Measurements from ENCODE around the gene MLLT3. TPM values are rescaled to one million over a fixed set of nuclear protein-coding genes. Genes with fewer than 3 reads are reported as not detected.

Gene MLLT3
- total RNA-seq, 1 donor: 19.8 TPM

- no peak overlapping the region for H3K4me3 ChIP-seq (ENCODE audit: low read depth, low read length)
- no peak for DNase-seq (ENCODE audit: low read depth)
- no peak for TF ChIP-seq CTCF (IDR thresholded peaks at IDR 0.05; ENCODE audit: insufficient read depth, low read length)
Observed at GRCh38 chr9:20408513-20408912, 213.8 kb downstream of the MLLT3 start.

GRCh38 chr9:20407013-20407412 lies 215.3 kb downstream of the MLLT3 start:
- H3K4me3 ChIP-seq (ENCODE audit: low read depth, low read length): no peak overlapping the region
- TF ChIP-seq CTCF (IDR thresholded peaks at IDR 0.05; ENCODE audit: insufficient read depth, low read length): no peak
- no peak for DNase-seq (ENCODE audit: low read depth)

- H3K4me3 ChIP-seq (ENCODE audit: low read depth, low read length): no peak overlapping the region
- no peak for DNase-seq (ENCODE audit: low read depth)
- no peak for TF ChIP-seq CTCF (IDR thresholded peaks at IDR 0.05; ENCODE audit: insufficient read depth, low read length)
Observed at GRCh38 chr9:20406344-20406743, 216.0 kb downstream of the MLLT3 start.

- DNase-seq (ENCODE audit: low read depth): no peak
- no peak for TF ChIP-seq CTCF (IDR thresholded peaks at IDR 0.05; ENCODE audit: insufficient read depth, low read length)
- H3K4me3 ChIP-seq (ENCODE audit: low read depth, low read length): no peak overlapping the region
Observed at GRCh38 chr9:20405616-20406015, 216.7 kb downstream of the MLLT3 start.

- no peak overlapping the region for H3K4me3 ChIP-seq (ENCODE audit: low read depth, low read length)
- no peak for TF ChIP-seq CTCF (IDR thresholded peaks at IDR 0.05; ENCODE audit: insufficient read depth, low read length)
- no peak for DNase-seq (ENCODE audit: low read depth)
Observed at GRCh38 chr9:20405078-20405477, 217.2 kb downstream of the MLLT3 start.

GRCh38 chr9:20404192-20404813 lies 218.0 kb downstream of the MLLT3 start:
- no peak for DNase-seq (ENCODE audit: low read depth)
- TF ChIP-seq CTCF (IDR thresholded peaks at IDR 0.05; ENCODE audit: insufficient read depth, low read length): no peak
- no peak overlapping the region for H3K4me3 ChIP-seq (ENCODE audit: low read depth, low read length)

GRCh38 chr9:20403346-20403745 lies 219.0 kb downstream of the MLLT3 start:
- H3K4me3 ChIP-seq (ENCODE audit: low read depth, low read length): no peak overlapping the region
- DNase-seq (ENCODE audit: low read depth): no peak
- TF ChIP-seq CTCF (IDR thresholded peaks at IDR 0.05; ENCODE audit: insufficient read depth, low read length): no peak
